Upper lobe of left lung (tissue), 4 donors: Measurements from ENCODE around the gene TBRG1.

Experiments used
- CTCF ChIP-seq, 6 experiments: fragments of 450-650 bp in 4 of 6; fragments of 200-600 bp in 2 of 6; sonication (generic) in 2 of 6; IDR thresholded peaks; one replicate each; pipeline ENCODE4 v1.5.1; 2016 to 2019; ENCODE audit warnings: antibody characterized with exemption in 6 of 6
- POLR2A ChIP-seq, 4 donors: fragments of 450-650 bp; IDR thresholded peaks; one replicate each; pipeline ENCODE4 v1.5.1; 2016 to 2017; ENCODE audit warnings: antibody characterized with exemption in 4 of 4, mild to moderate bottlenecking in 2 of 4

- no peak for TF ChIP-seq POLR2A (IDR thresholded peaks at IDR 0.05)
- TF ChIP-seq CTCF (IDR thresholded peaks at IDR 0.05), result no peak
These were observed 38.9 kb downstream of the TBRG1 start for GRCh38 chr11:124661553-124661952.
